Endothelial cell of umbilical vein (primary cell): Measurements from ENCODE around the gene DNAJB8. TPM values are rescaled to one million over a fixed set of nuclear protein-coding genes. Genes with fewer than 3 reads are reported as not detected.

Experiments used
- BruUV-seq: library from RNA; stranded (reverse); fragments of 400-500 nt; replicated peaks from 2 replicates; lab custom pipeline; 2021; lab: Mats Ljungman, UMichigan
- CTCF ChIA-PET: fragments of 300-600, 350-600 bp; sonication (Branson Sonifier 250); formaldehyde crosslinking; loops from one replicate; lab custom pipeline; 2021; ENCODE audit warnings: antibody characterized with exemption, inconsistent platforms; lab: Charles Lee
- POLR2A ChIA-PET: fragments of 300-600, 350-600 bp; sonication (Branson Sonifier 250); formaldehyde crosslinking; loops from one replicate; lab custom pipeline; 2021; ENCODE audit warnings: antibody characterized with exemption, inconsistent platforms; lab: Charles Lee
- DNase-seq: peaks from one replicate; pipeline ENCODE4 v3.0.0-alpha.2; 2011; ENCODE audit warnings: low read depth, low spot score
- FAIRE-seq: peaks from 2 replicates; lab custom pipeline; 2011; peaks lifted over from hg19 to GRCh38; lab: Jason Lieb, UNC
- H2AFZ ChIP-seq: 2 replicates; pipeline ENCODE4 v1.6.0; 2012; ENCODE audit warnings: low read depth, low read length, control low read depth, inconsistent platforms
- H3K27ac ChIP-seq: 2 replicates; pipeline ENCODE4 v1.5.1; 2011; ENCODE audit warnings: low read depth, mild to moderate bottlenecking, control low read depth, low read length, moderate library complexity; ENCODE audit not compliant: insufficient read depth
- H3K27me3 ChIP-seq, 2 experiments: 2 replicates each; pipeline versions ENCODE4 v1.6.0 to v1.6.1; 2011; ENCODE audit warnings: low read length in 2 of 2, mixed read lengths in 1 of 2; ENCODE audit not compliant: control insufficient read depth in 2 of 2, insufficient read depth in 2 of 2
- H3K36me3 ChIP-seq, 2 experiments: 2 replicates in 1 of 2; 3 replicates in 1 of 2; pipeline ENCODE4 v1.5.1; 2011; ENCODE audit warnings: low read length in 2 of 2, mild to moderate bottlenecking in 1 of 2, moderate library complexity in 1 of 2; ENCODE audit not compliant: control insufficient read depth in 2 of 2, insufficient read depth in 2 of 2; ENCODE audit errors: extremely low read depth in 1 of 2
- H3K4me1 ChIP-seq: 3 replicates; pipeline ENCODE4 v1.5.1; 2011; ENCODE audit warnings: mild to moderate bottlenecking, low read length; ENCODE audit not compliant: control insufficient read depth, insufficient read depth; ENCODE audit errors: extremely low read depth
- H3K4me2 ChIP-seq: 2 replicates; pipeline ENCODE4 v1.6.1; 2011; ENCODE audit warnings: low read length, control low read depth, mixed read lengths; ENCODE audit not compliant: insufficient read depth
- H3K4me3 ChIP-seq, 3 experiments: fragments of 200-600 bp in 1 of 3; sonication (generic), shearing (Covaris generic) in 1 of 3; replicated peaks in 1 of 3; 2 replicates each; pipeline ENCODE4 v1.5.1; 2011 to 2016; ENCODE audit warnings: control low read depth in 3 of 3, low read length in 3 of 3, mild to moderate bottlenecking in 2 of 3, inconsistent platforms in 1 of 3, low read depth in 1 of 3, moderate library complexity in 1 of 3; ENCODE audit not compliant: insufficient read depth in 1 of 3
- H3K79me2 ChIP-seq: 2 replicates; pipeline ENCODE4 v1.6.0; 2012; ENCODE audit warnings: low read length, inconsistent platforms; ENCODE audit not compliant: control insufficient read depth, insufficient read depth
- H3K9ac ChIP-seq: replicated peaks from 2 replicates; pipeline ENCODE3; 2011; ENCODE audit warnings: low read length, control low read depth; ENCODE audit not compliant: insufficient read depth; ENCODE audit errors: extremely low read depth
- H3K9me1 ChIP-seq: replicated peaks from 3 replicates; pipeline ENCODE4 v1.6.0; 2011; ENCODE audit warnings: mild to moderate bottlenecking, low read length; ENCODE audit not compliant: control insufficient read depth, insufficient read depth; ENCODE audit errors: extremely low read depth
- H3K9me3 ChIP-seq: replicated peaks from 2 replicates; pipeline ENCODE4 v1.5.1; 2012; ENCODE audit warnings: low read length, inconsistent platforms; ENCODE audit not compliant: control insufficient read depth, insufficient read depth
- H4K20me1 ChIP-seq: replicated peaks from 2 replicates; pipeline ENCODE3; 2011; ENCODE audit warnings: mild to moderate bottlenecking, low read length; ENCODE audit not compliant: control insufficient read depth, insufficient read depth; ENCODE audit errors: extremely low read depth
- EZH2 ChIP-seq: IDR thresholded peaks from 2 replicates; pipeline ENCODE4 v1.6.1; 2012; ENCODE audit warnings: borderline replicate concordance, low read depth, mild to moderate bottlenecking, moderate library complexity, low read length, inconsistent platforms; ENCODE audit not compliant: severe bottlenecking
- FOS ChIP-seq: IDR thresholded peaks from 2 replicates; pipeline ENCODE4 v1.6.1; 2011; ENCODE audit warnings: mild to moderate bottlenecking, low read length, moderate library complexity, borderline replicate concordance; ENCODE audit not compliant: insufficient read depth
- GATA2 ChIP-seq: IDR thresholded peaks from 2 replicates; pipeline ENCODE4 v1.7.0; 2011; ENCODE audit warnings: low read depth, mild to moderate bottlenecking, moderate library complexity, mixed read lengths, low read length; ENCODE audit not compliant: insufficient read length, insufficient read depth
- JUN ChIP-seq: IDR thresholded peaks from 2 replicates; pipeline ENCODE4 v1.6.1; 2011; ENCODE audit warnings: borderline replicate concordance, low read depth; ENCODE audit not compliant: insufficient read length, insufficient read depth
- MYC ChIP-seq: IDR thresholded peaks from one replicate; pipeline ENCODE4 v1.6.1; 2011; ENCODE audit warnings: mild to moderate bottlenecking, low read depth, low read length
- POLR2A ChIP-seq: IDR thresholded peaks from 2 replicates; pipeline ENCODE4 v1.6.1; 2012; ENCODE audit warnings: low read depth, mild to moderate bottlenecking, control low read depth, low read length
- POLR2AphosphoS5 ChIP-seq: IDR thresholded peaks from 2 replicates; pipeline ENCODE4 v1.6.1; 2012; ENCODE audit warnings: low read depth, mild to moderate bottlenecking, control low read depth, low read length, moderate library complexity; ENCODE audit not compliant: insufficient read depth
- dilution Hi-C: fragments of 300-500 bp; cut with MboI; formaldehyde crosslinking; loops from one replicate; pipeline ENCODE4 v1.15.0; 2019; ENCODE audit warnings: low sequenced_read_pairs; ENCODE audit not compliant: extremely low pct_ligation_motif_present
- intact Hi-C: fragments of 100-400 bp; cut with micrococcal nuclease; formaldehyde crosslinking; loops from one replicate; pipeline ENCODE4 v1.10.0; 2022
- polyA plus RNA-seq, 4 experiments: library from polyadenylated mRNA; depleted of rRNA in 3 of 4; stranded (reverse) in 3 of 4; unstranded in 1 of 4; fragments of >200 nt; gene quantifications; 2 replicates each; pipeline versions ENCODE4 v1.2.1 to v1.2.3, GENCODE V29; 2011 to 2012; ENCODE audit warnings: missing spikeins in 1 of 4
- total RNA-seq: library from RNA; stranded (reverse); gene quantifications from 2 replicates; pipeline ENCODE4 v1.2.3, GENCODE V29; 2021
- TF ChIP-seq, protein P1 (sequence below): IDR thresholded peaks from 2 replicates; pipeline ENCODE4 v1.6.1; 2011; ENCODE audit not compliant: insufficient read depth, insufficient read length
- TF ChIP-seq, protein P2 (sequence below), 2 donors: IDR thresholded peaks; 1 replicate in 1 of 2; 2 replicates in 1 of 2; pipeline ENCODE4 v1.5.1; 2011; ENCODE audit warnings: low read length in 2 of 2, mild to moderate bottlenecking in 2 of 2, moderate library complexity in 2 of 2, control low read depth in 1 of 2, inconsistent platforms in 1 of 2, low read depth in 1 of 2; ENCODE audit not compliant: insufficient read depth in 1 of 2; ENCODE audit errors: extremely low read depth in 1 of 2

DNAJB8 gene
- total and polyA plus RNA-seq, 2 donors (not counting 3 experiments of a cell fraction or from before 2014, with no cell fraction given) = not detected

DNA sequence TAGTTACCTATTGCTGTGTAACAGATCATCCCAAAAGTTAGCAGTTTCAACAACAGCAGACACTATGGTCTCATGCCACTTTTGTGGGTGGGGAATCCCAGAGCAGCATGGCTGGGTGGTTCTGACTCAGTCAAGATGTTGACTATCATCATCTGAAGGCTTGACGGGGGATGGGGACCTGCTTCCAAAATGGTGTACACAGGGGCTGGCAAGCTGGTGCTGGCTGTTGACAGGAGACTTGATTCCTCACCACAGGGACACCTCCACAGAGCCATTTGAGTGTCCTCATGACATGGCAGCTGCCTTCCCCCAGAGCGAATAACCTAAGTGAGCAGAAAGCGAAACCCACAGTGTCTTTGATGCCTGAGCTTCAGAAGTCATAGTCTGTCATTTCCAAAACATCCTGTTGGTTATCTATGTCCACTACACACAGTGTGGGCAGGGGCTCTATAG, 19.1 kb downstream of the DNAJB8 start:
- CTCF ChIA-PET = no interaction called here
- FAIRE-seq (no peak), DNase-seq (no peak)
- dilution Hi-C loops (loop anchor here (25.0 kb wide), 1 partner anchor 140 kb away; no protein-coding TSS in a partner anchor), intact Hi-C loops (no loop called here)
- Histone ChIP-seq H3K27ac (no peak overlapping the region), H3K27me3 (peaks cover 0 to 10% of the 10 kb centered on the region in 2 experiments), H3K4me2 (no peak overlapping the region), H3K4me3 (no peak overlapping the region), H3K9ac (no peak overlapping the region), H3K79me2 (no peaks in the 10 kb centered on the region), H3K4me1 (peaks cover 6% of the 10 kb centered on the region), H2AFZ (no peak overlapping the region), H3K9me1 (no peaks in the 10 kb centered on the region), H3K9me3 (no peaks in the 10 kb centered on the region), H3K36me3 (no peaks in the 10 kb centered on the region), H4K20me1 (no peaks in the 10 kb centered on the region)
- BruUV-seq = no TSS peak
- TF ChIP-seq GATA2 = no peak
- no peak for TF ChIP-seq FOS
- TF ChIP-seq MYC = no peak
- no peak for TF ChIP-seq JUN
- TF ChIP-seq, protein P1, sequence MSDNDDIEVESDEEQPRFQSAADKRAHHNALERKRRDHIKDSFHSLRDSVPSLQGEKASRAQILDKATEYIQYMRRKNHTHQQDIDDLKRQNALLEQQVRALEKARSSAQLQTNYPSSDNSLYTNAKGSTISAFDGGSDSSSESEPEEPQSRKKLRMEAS = no peak
- no peak for TF ChIP-seq EZH2
- POLR2A ChIA-PET = no interaction called here

DNA sequence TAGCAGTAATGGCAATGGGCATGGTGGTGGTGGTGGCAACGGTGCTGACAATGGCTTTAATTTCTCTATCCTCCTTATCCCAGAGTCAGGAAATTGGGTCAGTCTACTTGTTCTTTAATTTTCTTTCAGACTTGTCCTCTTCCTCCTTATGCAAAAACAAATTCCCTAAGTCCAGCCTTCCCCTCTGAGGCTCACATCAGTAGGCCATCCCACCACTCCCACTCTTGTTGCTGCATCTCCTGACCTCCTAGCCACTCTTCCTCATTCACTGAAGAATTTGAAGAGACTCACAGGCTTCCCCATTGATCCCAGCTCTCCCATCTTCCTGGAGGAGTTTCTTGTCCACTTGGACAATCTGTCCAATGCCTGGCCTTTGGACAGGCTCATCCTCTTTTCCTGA, 19.9 kb downstream of the DNAJB8 start:
- BruUV-seq = no TSS peak
- dilution Hi-C loops (loop anchor here (25.0 kb wide), 1 partner anchor 140 kb away; no protein-coding TSS in a partner anchor), intact Hi-C loops (no loop called here)
- Histone ChIP-seq H3K9me1 (no peaks in the 10 kb centered on the region), H3K27ac (no peak overlapping the region), H3K79me2 (no peaks in the 10 kb centered on the region), H3K27me3 (peaks cover 0 to 10% of the 10 kb centered on the region in 2 experiments), H2AFZ (no peak overlapping the region), H3K36me3 (no peaks in the 10 kb centered on the region), H3K4me1 (peaks cover 6% of the 10 kb centered on the region), H3K4me3 (no peak overlapping the region), H4K20me1 (no peaks in the 10 kb centered on the region), H3K4me2 (no peak overlapping the region), H3K9me3 (no peaks in the 10 kb centered on the region), H3K9ac (no peak overlapping the region)
- FAIRE-seq = no peak
- POLR2A ChIA-PET = no interaction called here
- DNase-seq = no peak
- CTCF ChIA-PET = no interaction called here
- TF ChIP-seq, protein P2, sequence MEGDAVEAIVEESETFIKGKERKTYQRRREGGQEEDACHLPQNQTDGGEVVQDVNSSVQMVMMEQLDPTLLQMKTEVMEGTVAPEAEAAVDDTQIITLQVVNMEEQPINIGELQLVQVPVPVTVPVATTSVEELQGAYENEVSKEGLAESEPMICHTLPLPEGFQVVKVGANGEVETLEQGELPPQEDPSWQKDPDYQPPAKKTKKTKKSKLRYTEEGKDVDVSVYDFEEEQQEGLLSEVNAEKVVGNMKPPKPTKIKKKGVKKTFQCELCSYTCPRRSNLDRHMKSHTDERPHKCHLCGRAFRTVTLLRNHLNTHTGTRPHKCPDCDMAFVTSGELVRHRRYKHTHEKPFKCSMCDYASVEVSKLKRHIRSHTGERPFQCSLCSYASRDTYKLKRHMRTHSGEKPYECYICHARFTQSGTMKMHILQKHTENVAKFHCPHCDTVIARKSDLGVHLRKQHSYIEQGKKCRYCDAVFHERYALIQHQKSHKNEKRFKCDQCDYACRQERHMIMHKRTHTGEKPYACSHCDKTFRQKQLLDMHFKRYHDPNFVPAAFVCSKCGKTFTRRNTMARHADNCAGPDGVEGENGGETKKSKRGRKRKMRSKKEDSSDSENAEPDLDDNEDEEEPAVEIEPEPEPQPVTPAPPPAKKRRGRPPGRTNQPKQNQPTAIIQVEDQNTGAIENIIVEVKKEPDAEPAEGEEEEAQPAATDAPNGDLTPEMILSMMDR (IDR thresholded peaks at IDR 0.05; ENCODE audit: extremely low read depth in 1 of 2, insufficient read depth in 1 of 2, low read depth in 1 of 2, low read length in 2 of 2) = no peak
- TF ChIP-seq EZH2 = no peak
- no peak for TF ChIP-seq JUN
- no peak for TF ChIP-seq MYC
- TF ChIP-seq GATA2 = no peak
- TF ChIP-seq POLR2A = no peak
- TF ChIP-seq, protein P1 = no peak
- no peak for TF ChIP-seq POLR2AphosphoS5
- TF ChIP-seq FOS = no peak
